Smooth muscle cell (in vitro differentiated cells): Measurements from ENCODE around the gene RPL12. TPM values are rescaled to one million over a fixed set of nuclear protein-coding genes. Genes with fewer than 3 reads are reported as not detected.

Source experiments
- DNase-seq: peaks from one replicate; lab custom pipeline; 2025; ENCODE audit not compliant: unreplicated experiment; lab: John Stamatoyannopoulos, UW
- H2AFZ ChIP-seq: fragments of 200-600 bp; sonication (generic); 2 replicates; pipeline ENCODE4 v1.6.0; 2016; ENCODE audit warnings: antibody characterized with exemption, low read depth, mild to moderate bottlenecking
- H3F3A ChIP-seq: fragments of 200-600 bp; sonication (generic); 2 replicates; pipeline ENCODE4 v1.6.0; 2017; ENCODE audit warnings: antibody characterized with exemption, low read depth
- H3K27ac ChIP-seq: fragments of 200-600 bp; sonication (generic); 2 replicates; pipeline ENCODE4 v1.5.1; 2016; ENCODE audit warnings: low read depth, mild to moderate bottlenecking
- H3K27me3 ChIP-seq: fragments of 200-600 bp; sonication (generic); 2 replicates; pipeline ENCODE4 v1.6.1; 2016; ENCODE audit warnings: low read depth, mild to moderate bottlenecking
- H3K36me3 ChIP-seq: fragments of 200-600 bp; sonication (generic); 2 replicates; pipeline ENCODE4 v1.5.1; 2016; ENCODE audit warnings: low read depth
- H3K4me1 ChIP-seq: fragments of 200-600 bp; sonication (generic); 2 replicates; pipeline ENCODE4 v1.5.1; 2016; ENCODE audit warnings: low read depth
- H3K4me2 ChIP-seq: fragments of 200-600 bp; sonication (generic); 2 replicates; pipeline ENCODE4 v1.6.0; 2016; ENCODE audit warnings: mild to moderate bottlenecking
- H3K4me3 ChIP-seq: fragments of 200-600 bp; sonication (generic); 2 replicates; pipeline ENCODE4 v1.5.1; 2016; ENCODE audit warnings: mild to moderate bottlenecking
- H3K79me2 ChIP-seq: fragments of 200-600 bp; sonication (generic); 2 replicates; pipeline ENCODE4 v1.6.0; 2016; ENCODE audit warnings: low read depth, mild to moderate bottlenecking
- H3K9ac ChIP-seq: fragments of 200-600 bp; sonication (generic); 2 replicates; pipeline ENCODE4 v1.6.0; 2016; ENCODE audit warnings: low read depth
- H3K9me3 ChIP-seq: fragments of 200-600 bp; sonication (generic); replicated peaks from 2 replicates; pipeline ENCODE4 v1.5.1; 2016; ENCODE audit warnings: low read depth
- H4K20me1 ChIP-seq: fragments of 200-600 bp; sonication (generic); 2 replicates; pipeline ENCODE4 v1.6.0; 2016; ENCODE audit warnings: low read depth
- WGBS: methylation state at CpG from one replicate; pipeline ENCODE4 v1.1.7; 2016; ENCODE audit warnings: low lambda C conversion rate; 5-methylcytosine and 5-hydroxymethylcytosine counted together
- polyA plus RNA-seq: library from polyadenylated mRNA; unstranded; fragments of >200 nt; fragmentation: Nextera tagmentation; extraction: Ambion mirVana; gene quantifications from 2 replicates; pipeline ENCODE4 v1.2.1, GENCODE V29; 2016
- total RNA-seq: library from RNA; depleted of rRNA; stranded (reverse); fragments of >200 nt; gene quantifications from 2 replicates; pipeline ENCODE4 v1.2.3, GENCODE V29; 2014
- TF ChIP-seq, protein P1 (sequence below): fragments of 200-600 bp; sonication (generic); IDR thresholded peaks from 2 replicates; pipeline ENCODE4 v1.5.1; 2017; ENCODE audit warnings: borderline replicate concordance, mild to moderate bottlenecking, antibody characterized with exemption; ENCODE audit not compliant: insufficient read depth, poor library complexity, severe bottlenecking

The RPL12 gene
- total and polyA plus RNA-seq, 2 experiments from 2014 or later, result 371 to 1,296 TPM

DNA sequence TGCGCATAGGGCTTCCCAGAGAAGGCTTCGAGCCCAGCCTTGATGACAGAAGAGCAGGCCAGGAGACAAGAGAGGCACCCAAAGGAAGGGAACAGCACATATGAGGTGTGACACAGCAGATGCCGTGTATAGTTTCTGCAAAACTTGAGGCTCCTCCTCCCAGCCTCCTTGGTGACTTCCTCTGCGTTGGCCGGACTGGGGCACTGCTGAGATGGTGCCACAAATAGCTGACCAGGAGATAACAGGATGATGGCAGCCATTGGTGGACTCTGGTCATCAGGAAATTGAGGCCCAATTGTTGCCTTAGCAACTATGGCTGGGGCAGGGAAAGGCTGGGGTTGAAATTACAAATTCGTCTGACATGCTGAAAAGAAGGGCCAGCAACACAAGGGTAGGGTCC lies 31.9 kb downstream of the RPL12 start:
- peaks cover 10% of the 10 kb centered on the region for H3K4me1 ChIP-seq
- DNase-seq, result no peak
- no peak overlapping the region for H3K4me3 ChIP-seq
- WGBS, result 84% methylated on average over 6 of the region's 6 CpGs
- peaks cover 20% of the 10 kb centered on the region for H3K79me2 ChIP-seq
- H3K36me3 ChIP-seq, result no peaks in the 10 kb centered on the region
- H3F3A ChIP-seq, result peaks cover 7% of the 10 kb centered on the region
- no peak overlapping the region for H2AFZ ChIP-seq
- H3K9me3 ChIP-seq, result no peaks in the 10 kb centered on the region
- H3K4me2 ChIP-seq, result no peak overlapping the region
- TF ChIP-seq, protein P1, sequence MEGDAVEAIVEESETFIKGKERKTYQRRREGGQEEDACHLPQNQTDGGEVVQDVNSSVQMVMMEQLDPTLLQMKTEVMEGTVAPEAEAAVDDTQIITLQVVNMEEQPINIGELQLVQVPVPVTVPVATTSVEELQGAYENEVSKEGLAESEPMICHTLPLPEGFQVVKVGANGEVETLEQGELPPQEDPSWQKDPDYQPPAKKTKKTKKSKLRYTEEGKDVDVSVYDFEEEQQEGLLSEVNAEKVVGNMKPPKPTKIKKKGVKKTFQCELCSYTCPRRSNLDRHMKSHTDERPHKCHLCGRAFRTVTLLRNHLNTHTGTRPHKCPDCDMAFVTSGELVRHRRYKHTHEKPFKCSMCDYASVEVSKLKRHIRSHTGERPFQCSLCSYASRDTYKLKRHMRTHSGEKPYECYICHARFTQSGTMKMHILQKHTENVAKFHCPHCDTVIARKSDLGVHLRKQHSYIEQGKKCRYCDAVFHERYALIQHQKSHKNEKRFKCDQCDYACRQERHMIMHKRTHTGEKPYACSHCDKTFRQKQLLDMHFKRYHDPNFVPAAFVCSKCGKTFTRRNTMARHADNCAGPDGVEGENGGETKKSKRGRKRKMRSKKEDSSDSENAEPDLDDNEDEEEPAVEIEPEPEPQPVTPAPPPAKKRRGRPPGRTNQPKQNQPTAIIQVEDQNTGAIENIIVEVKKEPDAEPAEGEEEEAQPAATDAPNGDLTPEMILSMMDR, result no peak
- H3K27me3 ChIP-seq, result no peaks in the 10 kb centered on the region
- H3K27ac ChIP-seq, result no peak overlapping the region
- no peak overlapping the region for H3K9ac ChIP-seq
- H4K20me1 ChIP-seq, result no peaks in the 10 kb centered on the region

DNA sequence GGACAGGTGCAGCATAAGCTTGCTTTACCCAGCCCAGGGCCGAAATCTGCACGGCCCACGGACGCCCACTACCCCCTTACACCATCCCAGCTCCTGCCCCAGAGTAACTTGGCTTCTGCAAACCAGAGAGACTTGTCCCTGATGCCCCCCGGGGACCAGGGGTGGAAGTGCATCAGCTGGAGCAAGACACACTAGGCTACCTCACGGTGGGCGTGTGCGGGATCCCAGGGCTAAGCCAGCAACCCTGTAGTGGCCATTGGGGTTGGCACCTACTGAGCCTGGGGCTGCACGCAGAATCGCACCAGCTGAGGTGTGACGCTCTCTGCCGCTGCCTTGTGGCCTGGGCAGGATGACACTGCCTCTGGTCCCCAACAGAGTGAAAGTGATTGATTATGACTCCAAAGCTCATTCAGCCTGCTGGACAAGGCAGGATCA lies 33.2 kb downstream of the RPL12 start:
- H3K4me1 ChIP-seq, result peaks cover 6% of the 10 kb centered on the region
- TF ChIP-seq, protein P1, result peak; percentile 23
- H3K36me3 ChIP-seq, result no peaks in the 10 kb centered on the region
- DNase-seq, result no peak
- peaks cover 16% of the 10 kb centered on the region for H3K79me2 ChIP-seq
- no peak overlapping the region for H2AFZ ChIP-seq
- H3K27me3 ChIP-seq, result no peaks in the 10 kb centered on the region
- H4K20me1 ChIP-seq, result no peaks in the 10 kb centered on the region
- H3F3A ChIP-seq, result no peaks in the 10 kb centered on the region
- H3K4me3 ChIP-seq, result no peak overlapping the region
- no peak overlapping the region for H3K9ac ChIP-seq
- H3K4me2 ChIP-seq, result no peak overlapping the region
- H3K9me3 ChIP-seq, result no peaks in the 10 kb centered on the region
- WGBS, result 55% methylated on average over 12 of the region's 12 CpGs
- H3K27ac ChIP-seq, result no peak overlapping the region

DNA sequence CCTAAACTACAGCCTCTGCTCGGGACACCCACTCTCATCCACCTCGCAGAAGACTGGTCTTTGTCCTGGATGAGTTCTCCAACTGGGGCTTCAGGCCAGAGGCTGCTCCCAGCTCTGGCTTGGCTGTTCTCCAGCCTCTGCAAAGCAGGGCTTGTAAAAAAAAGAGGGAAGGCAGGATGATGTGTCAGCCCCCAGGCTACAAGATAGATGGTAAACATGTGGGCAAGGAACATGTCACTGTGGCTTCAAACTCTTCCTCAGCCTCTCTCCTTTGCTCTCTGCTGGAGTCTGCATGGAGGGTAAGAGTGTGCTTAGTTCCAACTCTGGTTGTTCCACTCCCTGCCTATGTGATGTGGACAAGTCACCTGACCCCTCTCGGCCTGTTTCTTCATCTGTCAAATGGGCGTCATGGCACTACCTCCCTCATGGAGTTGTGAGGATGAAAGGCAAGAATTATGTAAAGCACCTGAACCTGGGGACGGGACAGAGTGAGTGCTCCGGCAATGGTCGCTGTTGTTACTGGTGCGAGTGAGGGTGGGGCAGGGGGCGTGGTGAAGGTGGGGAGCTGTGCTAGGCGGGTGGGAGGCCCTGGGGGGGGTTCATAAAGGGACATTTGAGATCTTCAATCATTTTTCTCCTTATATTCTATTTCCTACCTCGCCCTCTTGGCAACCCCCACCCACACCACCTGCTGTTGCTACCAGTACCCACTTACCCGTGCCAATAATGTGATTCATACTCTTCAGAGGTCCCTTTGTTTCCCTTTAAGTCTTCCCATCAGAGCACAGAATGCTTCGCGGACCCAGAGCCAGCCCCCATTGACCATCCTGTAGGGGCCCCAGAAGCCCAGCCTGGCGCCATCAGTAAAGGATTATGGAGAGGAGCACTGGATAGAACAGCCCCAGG lies 33.8 kb downstream of the RPL12 start:
- Histone ChIP-seq H3F3A (no peaks in the 10 kb centered on the region), H3K27ac (no peak overlapping the region), H4K20me1 (no peaks in the 10 kb centered on the region), H3K27me3 (no peaks in the 10 kb centered on the region), H3K4me1 (no peaks in the 10 kb centered on the region), H3K36me3 (no peaks in the 10 kb centered on the region), H3K4me3 (no peak overlapping the region), H3K4me2 (no peak overlapping the region), H3K9me3 (no peaks in the 10 kb centered on the region), H2AFZ (no peak overlapping the region), H3K79me2 (peaks cover 9% of the 10 kb centered on the region), H3K9ac (no peak overlapping the region)
- 69% methylated on average over 15 of the region's 15 CpGs for WGBS
- TF ChIP-seq, protein P1, result no peak
- no peak for DNase-seq
